Upper lobe of left lung (tissue), 4 donors: ENCODE results near the gene DBH.

Source experiments
- POLR2AphosphoS5 ChIP-seq, 2 donors: sonication (generic); formaldehyde crosslinking; IDR thresholded peaks; one replicate each; pipeline ENCODE4 v1.5.1; 2017; ENCODE audit warnings: antibody characterized with exemption in 2 of 2
- TF ChIP-seq, protein P1 (sequence below), 6 experiments: fragments of 450-650 bp in 4 of 6; fragments of 200-600 bp in 2 of 6; sonication (generic) in 2 of 6; IDR thresholded peaks; one replicate each; pipeline ENCODE4 v1.5.1; 2016 to 2019; ENCODE audit warnings: antibody characterized with exemption in 6 of 6

DNA sequence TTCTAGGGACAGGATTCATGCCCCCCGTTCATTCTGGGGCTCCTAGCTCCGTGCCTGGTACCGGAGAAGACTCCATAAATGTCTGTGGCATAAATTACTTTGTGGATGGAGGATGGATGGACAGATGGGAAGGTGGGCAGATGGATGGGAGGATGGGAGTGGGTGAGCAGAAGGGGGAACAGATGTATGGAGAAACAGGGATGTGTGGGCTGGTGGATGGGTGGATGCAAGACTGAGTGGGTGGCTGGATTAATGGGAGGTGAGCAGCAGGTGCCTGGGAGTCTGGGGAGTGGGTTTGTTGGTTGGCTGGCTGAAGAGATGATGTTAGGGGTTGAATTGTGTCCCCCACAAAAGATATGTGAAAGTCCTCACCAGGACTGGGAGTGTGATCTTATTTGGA is 58.5 kb downstream of the DBH start:
- TF ChIP-seq, protein P1, sequence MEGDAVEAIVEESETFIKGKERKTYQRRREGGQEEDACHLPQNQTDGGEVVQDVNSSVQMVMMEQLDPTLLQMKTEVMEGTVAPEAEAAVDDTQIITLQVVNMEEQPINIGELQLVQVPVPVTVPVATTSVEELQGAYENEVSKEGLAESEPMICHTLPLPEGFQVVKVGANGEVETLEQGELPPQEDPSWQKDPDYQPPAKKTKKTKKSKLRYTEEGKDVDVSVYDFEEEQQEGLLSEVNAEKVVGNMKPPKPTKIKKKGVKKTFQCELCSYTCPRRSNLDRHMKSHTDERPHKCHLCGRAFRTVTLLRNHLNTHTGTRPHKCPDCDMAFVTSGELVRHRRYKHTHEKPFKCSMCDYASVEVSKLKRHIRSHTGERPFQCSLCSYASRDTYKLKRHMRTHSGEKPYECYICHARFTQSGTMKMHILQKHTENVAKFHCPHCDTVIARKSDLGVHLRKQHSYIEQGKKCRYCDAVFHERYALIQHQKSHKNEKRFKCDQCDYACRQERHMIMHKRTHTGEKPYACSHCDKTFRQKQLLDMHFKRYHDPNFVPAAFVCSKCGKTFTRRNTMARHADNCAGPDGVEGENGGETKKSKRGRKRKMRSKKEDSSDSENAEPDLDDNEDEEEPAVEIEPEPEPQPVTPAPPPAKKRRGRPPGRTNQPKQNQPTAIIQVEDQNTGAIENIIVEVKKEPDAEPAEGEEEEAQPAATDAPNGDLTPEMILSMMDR (IDR thresholded peaks at IDR 0.05), result no peak
- TF ChIP-seq POLR2AphosphoS5 (IDR thresholded peaks at IDR 0.05), result no peak
